Small intestine (tissue), 7 donors: ENCODE measurements around the gene NPBWR2. TPM values are rescaled to one million over a fixed set of nuclear protein-coding genes. Genes with fewer than 3 reads are reported as not detected.

ENCODE experiments used
- DNase-seq, 2 donors: peaks; one replicate each; pipeline versions ENCODE4 v3.0.0 to v3.0.0-alpha.2; 2013
- FAIRE-seq: peaks from 2 replicates; lab custom pipeline; 2012; peaks lifted over from hg19 to GRCh38; lab: Jason Lieb, UNC
- H3K27ac ChIP-seq, 3 donors: one replicate each; pipeline ENCODE4 v1.5.1; 2013; ENCODE audit warnings: low read length in 2 of 3, mild to moderate bottlenecking in 2 of 3, control low read depth in 1 of 3, inconsistent platforms in 1 of 3, low read depth in 1 of 3, moderate library complexity in 1 of 3
- H3K27me3 ChIP-seq, 3 donors: one replicate each; pipeline ENCODE4 v1.6.1; 2013; ENCODE audit warnings: low read length in 3 of 3, inconsistent platforms in 1 of 3; ENCODE audit not compliant: control insufficient read depth in 3 of 3, insufficient read depth in 3 of 3
- H3K36me3 ChIP-seq, 3 donors: one replicate each; pipeline ENCODE4 v1.6.1; 2013; ENCODE audit warnings: low read length in 3 of 3, inconsistent platforms in 1 of 3, low read depth in 1 of 3, mild to moderate bottlenecking in 1 of 3, moderate library complexity in 1 of 3; ENCODE audit not compliant: control insufficient read depth in 3 of 3, insufficient read depth in 2 of 3
- H3K4me1 ChIP-seq, 3 donors: one replicate each; pipeline ENCODE4 v1.6.1; 2013; ENCODE audit warnings: low read length in 2 of 3, inconsistent platforms in 1 of 3, low read depth in 1 of 3, mild to moderate bottlenecking in 1 of 3, moderate library complexity in 1 of 3; ENCODE audit not compliant: control insufficient read depth in 3 of 3, insufficient read depth in 2 of 3
- H3K4me3 ChIP-seq, 3 donors: one replicate each; pipeline ENCODE4 v1.5.1; 2013; ENCODE audit warnings: low read length in 3 of 3, control low read depth in 1 of 3, inconsistent platforms in 1 of 3, low read depth in 1 of 3, mild to moderate bottlenecking in 1 of 3, moderate library complexity in 1 of 3
- H3K9me3 ChIP-seq, 2 donors: one replicate each; pipeline ENCODE4 v1.6.1; 2013; ENCODE audit warnings: low read depth in 1 of 2, low read length in 1 of 2; ENCODE audit not compliant: control insufficient read depth in 2 of 2, insufficient read depth in 1 of 2
- WGBS, 3 donors: extraction: QIAGEN DNeasy Blood & Tissue Kit; methylation state at CpG; one replicate each; pipeline ENCODE4 v1.1.7; 2013; 5-methylcytosine and 5-hydroxymethylcytosine counted together
- polyA plus RNA-seq, 4 donors: library from polyadenylated mRNA; stranded (reverse) in 3 of 4; unstranded in 1 of 4; fragments of 200-250 nt in 3 of 4; fragments of 120-200 nt in 1 of 4; gene quantifications; one replicate each; pipeline versions ENCODE4 v1.2.1 to v1.2.3, GENCODE V29; 2013
- donor health status: healthy with polysubstance abuse.
- donor health status: control.
- donor health status: control.
- donor health status: Bipolar disorder and iron deficiency.
- donor health status: healthy.

NPBWR2 gene
- polyA plus RNA-seq, 4 donors = not detected

DNA sequence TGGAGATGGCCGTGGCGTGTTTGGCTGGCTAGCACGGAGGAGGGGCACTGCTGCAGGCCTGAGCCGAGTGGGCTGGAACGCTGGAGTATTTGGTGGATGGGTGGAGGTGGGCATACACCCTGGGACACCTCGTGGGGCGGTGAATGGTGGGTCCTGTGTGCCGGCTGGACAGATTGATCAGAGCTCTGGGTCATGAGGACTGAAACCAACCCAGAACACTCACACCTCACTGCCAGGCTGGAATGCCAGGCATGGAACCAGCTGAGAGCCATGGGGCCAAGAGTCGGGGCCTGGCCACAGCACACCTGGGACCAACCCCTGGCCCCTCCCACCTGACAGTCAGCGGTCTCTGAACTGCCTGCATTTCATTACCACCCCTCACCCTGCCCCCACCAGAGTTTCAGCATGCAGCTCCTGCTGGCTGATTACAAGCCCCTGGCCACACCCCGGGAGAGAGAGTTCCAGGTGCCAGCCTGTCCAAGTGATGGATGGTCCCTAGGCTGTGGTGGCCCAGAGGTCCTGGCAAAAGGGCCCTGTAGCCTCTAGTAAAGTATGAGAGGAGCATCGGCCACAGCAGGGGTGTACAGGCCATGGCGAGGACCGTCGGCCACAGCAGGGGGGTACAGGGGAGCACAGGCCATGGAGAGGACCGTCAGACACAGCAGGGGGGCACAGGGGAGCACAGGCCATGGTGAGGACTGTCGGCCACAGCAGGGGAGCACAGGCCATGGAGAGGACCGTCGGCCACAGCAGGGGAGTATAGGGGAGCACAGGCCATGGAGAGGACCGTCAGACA, 3.3 kb downstream of the NPBWR2 start:
- Histone ChIP-seq H3K9me3 (no peaks in the 10 kb centered on the region), H3K27ac (no peak overlapping the region), H3K36me3 (no peaks in the 10 kb centered on the region), H3K4me3 (no peak overlapping the region), H3K27me3 (peaks cover 2 to 43% (median 8%) of the 10 kb centered on the region in 3 donors), H3K4me1 (no peaks in the 10 kb centered on the region)
- WGBS, 3 donors = 66 to 68% (median 68%) methylated on average over 20 of the region's 20 CpGs
- FAIRE-seq = no peak
- DNase-seq = no peak

DNA sequence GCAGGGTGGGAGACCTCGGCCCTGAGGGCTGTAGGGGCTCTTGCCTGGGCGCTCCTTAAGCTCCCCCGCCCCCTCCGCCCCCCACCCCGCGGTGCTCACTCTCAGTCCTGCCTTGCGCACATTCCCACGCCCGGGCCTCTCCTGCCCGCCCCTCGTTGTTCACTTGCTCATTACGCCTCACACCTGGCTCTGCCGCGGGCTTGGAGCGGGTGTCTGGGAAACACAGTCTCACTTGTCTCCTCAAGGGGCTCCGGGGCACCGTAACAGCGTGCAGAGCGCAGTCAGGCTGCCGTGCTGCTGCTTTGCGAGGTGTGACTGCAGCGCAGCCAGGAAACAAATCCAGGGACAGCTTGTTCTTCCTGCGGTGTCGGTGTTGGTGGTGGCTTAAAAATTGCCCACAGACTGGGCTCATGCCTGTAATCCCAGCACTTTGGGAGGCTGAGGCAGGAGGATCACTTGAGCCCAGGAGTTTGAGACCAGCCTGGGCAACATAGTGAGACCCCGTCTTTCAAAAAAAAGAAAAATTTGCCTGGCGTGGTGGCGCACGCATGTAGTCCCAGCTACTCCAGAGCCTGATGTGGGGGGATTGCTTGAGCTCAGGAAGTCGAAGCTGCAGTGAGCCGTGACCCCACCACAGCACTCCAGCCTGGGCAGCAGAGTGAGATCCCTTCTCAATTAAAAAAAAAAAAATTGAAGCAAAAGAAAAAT, 4.6 kb downstream of the NPBWR2 start:
- WGBS, 3 donors = 19 to 22% (median 21%) methylated on average over 27 to 30 of the region's 30 CpGs
- Histone ChIP-seq H3K4me3 (no peak overlapping the region), H3K36me3 (no peaks in the 10 kb centered on the region), H3K27me3 (peaks cover 2 to 43% (median 8%) of the 10 kb centered on the region in 3 donors), H3K4me1 (no peaks in the 10 kb centered on the region), H3K27ac (no peak overlapping the region), H3K9me3 (no peaks in the 10 kb centered on the region)
- DNase-seq (no peak), FAIRE-seq (no peak)

DNA sequence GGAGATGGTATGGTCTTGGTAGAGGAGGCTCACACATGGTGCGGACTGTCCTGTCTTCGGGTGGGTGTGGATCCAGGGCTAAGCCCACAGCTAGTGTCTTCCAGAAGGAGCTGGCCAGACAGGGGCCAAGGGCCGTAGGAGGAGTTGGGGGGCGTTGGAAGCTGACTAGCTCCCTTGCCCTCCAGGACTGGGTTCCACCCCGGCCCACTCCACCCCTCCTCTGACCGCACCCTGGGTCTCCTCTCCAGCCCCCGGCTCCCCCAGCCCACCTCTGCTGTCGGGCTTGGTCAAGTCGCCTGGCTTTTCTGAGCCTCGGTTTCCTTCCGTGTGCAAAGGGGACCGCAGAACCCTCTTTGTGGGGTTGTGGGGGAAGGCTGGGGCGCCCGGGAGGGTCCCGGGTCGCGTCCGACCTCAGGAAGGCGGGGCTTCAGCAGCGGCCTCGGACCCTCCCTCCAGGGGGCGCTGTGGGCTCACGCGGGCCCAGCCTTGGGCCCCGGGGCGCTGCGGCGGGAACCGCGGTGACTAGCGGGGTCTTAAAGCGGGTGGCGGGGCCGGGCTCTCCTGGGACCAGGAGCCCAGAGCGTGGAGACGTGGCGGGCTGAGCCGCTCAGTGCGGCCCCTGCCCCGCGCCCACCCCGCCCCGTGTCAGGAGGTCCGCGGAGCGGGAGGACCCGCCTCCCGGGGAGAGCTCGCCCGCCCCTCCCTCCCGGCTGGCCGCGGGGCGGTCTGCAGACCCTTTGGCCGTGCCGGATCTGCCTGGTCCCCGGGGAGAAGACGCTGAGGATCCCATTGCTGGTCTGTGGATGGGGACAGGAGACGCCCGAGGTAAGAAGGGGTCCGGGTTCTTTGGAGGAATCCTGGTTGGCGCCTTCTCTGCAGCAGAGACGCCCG, 5.4 kb downstream of the NPBWR2 start:
- no peak for FAIRE-seq
- Histone ChIP-seq H3K36me3 (no peaks in the 10 kb centered on the region), H3K27ac (no peak overlapping the region), H3K4me1 (no peaks in the 10 kb centered on the region), H3K27me3 (peaks cover 2 to 41% (median 8%) of the 10 kb centered on the region in 3 donors), H3K4me3 (no peak overlapping the region), H3K9me3 (no peaks in the 10 kb centered on the region)
- WGBS, 3 donors = 6 to 14% (median 7%) methylated on average over 23 to 64 of the region's 64 CpGs
- DNase-seq = peak in 1 of 2 donors; percentile 55

- Histone ChIP-seq H3K36me3 (no peaks in the 10 kb centered on the region), H3K27ac (no peak overlapping the region), H3K9me3 (no peaks in the 10 kb centered on the region), H3K27me3 (peaks cover 2 to 41% (median 8%) of the 10 kb centered on the region in 3 donors), H3K4me3 (no peak overlapping the region), H3K4me1 (no peaks in the 10 kb centered on the region)
- no peak for DNase-seq
- 75 to 82% (median 76%) methylated on average over 9 of the region's 9 CpGs for WGBS, 3 donors
- FAIRE-seq = no peak
Measured at GRCh38 chr20:64100946-64101688, 6.2 kb downstream of the NPBWR2 start.

GRCh38 chr20:64100566-64100888, 6.8 kb downstream of the NPBWR2 start:
- Histone ChIP-seq H3K27ac (no peak overlapping the region), H3K4me1 (no peaks in the 10 kb centered on the region), H3K9me3 (no peaks in the 10 kb centered on the region), H3K36me3 (no peaks in the 10 kb centered on the region), H3K4me3 (no peak overlapping the region), H3K27me3 (peaks cover 2 to 41% (median 8%) of the 10 kb centered on the region in 3 donors)
- 43 to 66% (median 57%) methylated on average over 4 of the region's 4 CpGs for WGBS, 3 donors
- FAIRE-seq = no peak
- DNase-seq = no peak

DNA sequence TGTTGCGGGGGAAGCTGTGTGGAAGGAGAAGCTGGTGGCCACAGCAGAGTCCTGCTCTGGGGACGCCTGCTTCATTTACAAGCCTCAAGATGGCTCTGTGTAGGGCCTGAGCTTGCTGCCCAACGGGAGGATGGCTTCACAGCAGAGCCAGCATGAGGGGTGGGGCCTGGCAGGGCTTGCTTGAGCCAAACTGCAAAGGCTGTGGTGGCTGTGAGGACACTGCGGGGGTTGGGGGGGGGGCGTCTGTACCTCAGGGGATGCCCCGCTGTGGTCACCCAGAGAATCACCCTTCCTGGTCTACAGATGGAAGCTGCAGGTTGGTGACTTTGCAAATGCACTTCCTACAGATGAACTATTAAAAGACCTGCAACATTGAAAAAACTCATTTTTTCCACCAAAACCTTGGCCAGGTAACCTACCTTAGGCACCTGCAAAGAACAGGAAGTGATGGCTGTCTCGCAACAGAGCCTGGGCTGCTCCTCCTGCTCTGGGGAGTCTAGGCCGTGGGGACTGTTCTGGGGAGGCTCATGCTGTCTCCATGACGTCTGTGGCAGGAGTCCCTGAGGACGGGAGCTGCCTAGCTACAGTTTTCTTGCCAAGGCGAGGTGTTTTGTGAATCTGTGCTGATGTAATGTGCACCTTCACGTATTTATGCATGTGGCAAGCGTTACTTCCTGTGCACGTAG, 7.3 kb downstream of the NPBWR2 start:
- no peak overlapping the region for H3K27ac ChIP-seq
- WGBS, 3 donors = 54 to 74% (median 60%) methylated on average over 13 to 14 of the region's 14 CpGs
- H3K27me3 ChIP-seq = peaks cover 2 to 41% (median 8%) of the 10 kb centered on the region in 3 donors
- FAIRE-seq (no peak), DNase-seq (no peak)
- H3K4me3 ChIP-seq = no peak overlapping the region
- H3K4me1 ChIP-seq = no peaks in the 10 kb centered on the region
- no peaks in the 10 kb centered on the region for H3K9me3 ChIP-seq
- H3K36me3 ChIP-seq = no peaks in the 10 kb centered on the region

DNA sequence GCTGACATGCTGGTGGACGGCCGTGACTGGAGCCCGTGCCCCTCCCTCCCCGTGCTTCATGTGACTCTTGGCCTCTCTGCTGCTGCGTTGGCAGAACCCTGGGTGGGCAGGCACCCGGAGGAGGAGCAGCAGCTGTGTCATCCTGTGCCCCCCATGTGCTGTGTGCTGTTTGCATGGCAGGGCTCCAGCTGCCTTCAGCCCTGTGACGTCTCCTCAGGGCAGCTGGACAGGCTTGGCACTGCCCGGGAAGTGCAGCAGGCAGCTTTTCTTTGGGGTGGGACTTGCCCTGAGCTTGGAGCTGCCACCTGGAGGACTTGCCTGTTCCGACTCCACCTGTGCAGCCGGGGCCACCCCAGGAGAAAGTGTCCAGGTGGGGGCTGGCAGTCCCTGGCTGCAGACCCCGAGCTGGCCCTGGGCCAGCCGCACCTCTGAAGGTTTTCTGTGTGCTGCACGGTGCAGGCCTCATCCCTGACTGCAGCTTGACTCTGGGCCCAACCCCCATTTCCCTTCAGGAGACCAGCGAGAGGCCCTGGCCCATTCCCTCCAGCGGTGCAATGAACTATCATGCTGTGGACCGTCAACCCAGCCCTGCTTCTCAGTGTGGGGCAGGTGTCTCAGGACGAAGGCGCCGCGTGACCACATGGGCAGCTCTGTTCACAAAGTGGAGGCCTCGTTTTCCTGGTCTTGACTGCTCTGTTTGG, 8.1 kb downstream of the NPBWR2 start:
- Histone ChIP-seq H3K9me3 (no peaks in the 10 kb centered on the region), H3K4me1 (no peaks in the 10 kb centered on the region), H3K36me3 (no peaks in the 10 kb centered on the region), H3K27ac (no peak overlapping the region), H3K27me3 (peaks cover 2 to 40% (median 8%) of the 10 kb centered on the region in 3 donors), H3K4me3 (no peak overlapping the region)
- DNase-seq (no peak), FAIRE-seq (no peak)
- 63 to 82% (median 76%) methylated on average over 20 to 21 of the region's 21 CpGs for WGBS, 3 donors
